HG03039 (cell line): Measurements from ENCODE around the gene MYH11.
"Not testable (repeated sequence)": the region's sequence is repeated elsewhere in the genome, so short reads cannot be mapped to it uniquely, and the experiment has no call there.

Experiments used
- ATAC-seq: cut with Tn5 transposase; IDR thresholded peaks from one replicate; pipeline ENCODE4 v1.9.1; 2021; ENCODE audit warnings: mild to moderate bottlenecking, moderate library complexity; ENCODE audit not compliant: unreplicated experiment

Gene MYH11

GRCh38 chr16:15811481-15812400 lies 45.1 kb downstream of the MYH11 start:
- no peak for ATAC-seq

- no peak for ATAC-seq
These were observed 45.9 kb downstream of the MYH11 start for GRCh38 chr16:15810949-15811348.

GRCh38 chr16:15810411-15810810 lies 46.4 kb downstream of the MYH11 start:
- no peak for ATAC-seq

- not testable (repeated sequence) for ATAC-seq
These were observed 47.5 kb downstream of the MYH11 start for GRCh38 chr16:15809297-15809696.

- no peak for ATAC-seq
These were observed 48.8 kb downstream of the MYH11 start for GRCh38 chr16:15808071-15808470.

GRCh38 chr16:15807603-15808009 lies 49.2 kb downstream of the MYH11 start:
- no peak for ATAC-seq

- ATAC-seq: no peak
These were observed 53.2 kb downstream of the MYH11 start for GRCh38 chr16:15803618-15804017.

- no peak for ATAC-seq
These were observed 56.9 kb downstream of the MYH11 start for GRCh38 chr16:15799851-15800495.

GRCh38 chr16:15798671-15799070 lies 58.2 kb downstream of the MYH11 start:
- ATAC-seq: no peak

- no peak for ATAC-seq
These were observed 59.9 kb downstream of the MYH11 start for GRCh38 chr16:15796885-15797284.

- ATAC-seq: no peak
These were observed 61.2 kb downstream of the MYH11 start for GRCh38 chr16:15795615-15796014.

- no peak for ATAC-seq
These were observed 64.3 kb downstream of the MYH11 start for GRCh38 chr16:15792563-15792971.

GRCh38 chr16:15790458-15790857 lies 66.4 kb downstream of the MYH11 start:
- ATAC-seq: no peak

GRCh38 chr16:15789816-15790215 lies 67.0 kb downstream of the MYH11 start:
- ATAC-seq: not testable (repeated sequence)

GRCh38 chr16:15788846-15789239 lies 68.0 kb downstream of the MYH11 start:
- no peak for ATAC-seq

- no peak for ATAC-seq
These were observed 70.3 kb downstream of the MYH11 start for GRCh38 chr16:15786501-15786900.

- ATAC-seq: no peak
These were observed 71.3 kb downstream of the MYH11 start for GRCh38 chr16:15785386-15786059.

GRCh38 chr16:15783985-15784384 lies 72.8 kb downstream of the MYH11 start:
- ATAC-seq: no peak

GRCh38 chr16:15782573-15783365 lies 74.1 kb downstream of the MYH11 start:
- no peak for ATAC-seq

- no peak for ATAC-seq
These were observed 75.2 kb downstream of the MYH11 start for GRCh38 chr16:15781650-15782049.

GRCh38 chr16:15780805-15781204 lies 76.0 kb downstream of the MYH11 start:
- no peak for ATAC-seq
